ENCODE results near the gene OLFM1. TPM values are rescaled to one million over a fixed set of nuclear protein-coding genes. Genes with fewer than 3 reads are reported as not detected.

OLFM1 gene
- polyA plus RNA-seq, 1 donor (not counting 4 experiments of a cell fraction or from before 2014, with no cell fraction given) = 0.25 TPM

- H3K4me2 ChIP-seq (ENCODE audit: control insufficient read depth, extremely low read depth, insufficient read depth, low read depth, low read length) = no peak overlapping the region
- DNase-seq (ENCODE audit: low read depth, low spot score) (no peak), FAIRE-seq (no peak)
- H3K9me1 ChIP-seq (ENCODE audit: control insufficient read depth, extremely low read depth, insufficient read depth, low read length) = no peaks in the 10 kb centered on the region
- H2AFZ ChIP-seq (ENCODE audit: control insufficient read depth, low read length) = no peak overlapping the region
- H3K79me2 ChIP-seq (ENCODE audit: control insufficient read depth, insufficient read depth, low read length) = no peaks in the 10 kb centered on the region
- H3K27me3 ChIP-seq (ENCODE audit: control insufficient read depth, extremely low read depth, insufficient read depth, low read length) = no peaks in the 10 kb centered on the region
- H3K36me3 ChIP-seq (ENCODE audit: control insufficient read depth in 2 of 2, extremely low read depth in 1 of 2, insufficient read depth in 2 of 2, low read length in 2 of 2) = no peaks in the 10 kb centered on the region
- H3K4me3 ChIP-seq (ENCODE audit: control insufficient read depth in 2 of 3, extremely low read depth in 1 of 3, insufficient read depth in 2 of 3, low read depth in 1 of 3, low read length in 3 of 3) = no peak overlapping the region
- TF ChIP-seq EZH2 (IDR thresholded peaks at IDR 0.05; ENCODE audit: low read length) (no peak), CTCF (optimal IDR thresholded peaks at IDR 0.05 in 1 of 3, IDR thresholded peaks at IDR 0.05 in 1 of 3, conservative IDR thresholded peaks at IDR 0.05 in 1 of 3; ENCODE audit: extremely low read depth in 1 of 3, insufficient read depth in 2 of 3, low read length in 3 of 3) (no peak)
- H3K27ac ChIP-seq (ENCODE audit: control insufficient read depth, insufficient read depth, low read length) = no peak overlapping the region
- peaks cover 7% of the 10 kb centered on the region for H3K4me1 ChIP-seq (ENCODE audit: control insufficient read depth, extremely low read depth, insufficient read depth, low read length)
- dilution Hi-C loops (cut with MboI; ENCODE audit: extremely low pct_ligation_motif_present, low sequenced_read_pairs) = no loop called here
- peaks cover 2% of the 10 kb centered on the region for H3K9me3 ChIP-seq (ENCODE audit: control insufficient read depth, low read depth, low read length)
- H4K20me1 ChIP-seq (ENCODE audit: control insufficient read depth, extremely low read depth, insufficient read depth, low read length) = no peaks in the 10 kb centered on the region
- H3K9ac ChIP-seq (ENCODE audit: control insufficient read depth, extremely low read depth, insufficient read depth, low read length) = no peak overlapping the region
Observed at GRCh38 chr9:135129137-135129695, 41.7 kb downstream of the OLFM1 start.

- Histone ChIP-seq H3K79me2 (ENCODE audit: control insufficient read depth, insufficient read depth, low read length) (no peaks in the 10 kb centered on the region), H3K4me1 (ENCODE audit: control insufficient read depth, extremely low read depth, insufficient read depth, low read length) (peaks cover 7% of the 10 kb centered on the region), H4K20me1 (ENCODE audit: control insufficient read depth, extremely low read depth, insufficient read depth, low read length) (no peaks in the 10 kb centered on the region), H3K27me3 (ENCODE audit: control insufficient read depth, extremely low read depth, insufficient read depth, low read length) (no peaks in the 10 kb centered on the region), H3K36me3 (ENCODE audit: control insufficient read depth in 2 of 2, extremely low read depth in 1 of 2, insufficient read depth in 2 of 2, low read length in 2 of 2) (no peaks in the 10 kb centered on the region), H3K4me2 (ENCODE audit: control insufficient read depth, extremely low read depth, insufficient read depth, low read depth, low read length) (peak overlapping the region; percentile 22), H3K9me3 (ENCODE audit: control insufficient read depth, low read depth, low read length) (peaks cover 2% of the 10 kb centered on the region), H2AFZ (ENCODE audit: control insufficient read depth, low read length) (peak overlapping the region; percentile 27), H3K27ac (ENCODE audit: control insufficient read depth, insufficient read depth, low read length) (peak overlapping the region; percentile 10), H3K9ac (ENCODE audit: control insufficient read depth, extremely low read depth, insufficient read depth, low read length) (no peak overlapping the region), H3K4me3 (ENCODE audit: control insufficient read depth in 2 of 3, extremely low read depth in 1 of 3, insufficient read depth in 2 of 3, low read depth in 1 of 3, low read length in 3 of 3) (no peak overlapping the region), H3K9me1 (ENCODE audit: control insufficient read depth, extremely low read depth, insufficient read depth, low read length) (no peaks in the 10 kb centered on the region)
- dilution Hi-C loops (cut with MboI; ENCODE audit: extremely low pct_ligation_motif_present, low sequenced_read_pairs) = no loop called here
- DNase-seq (ENCODE audit: low read depth, low spot score) (peak; percentile 26), FAIRE-seq (peak; percentile 46)
- TF ChIP-seq EZH2 (IDR thresholded peaks at IDR 0.05; ENCODE audit: low read length) (no peak), CTCF (optimal IDR thresholded peaks at IDR 0.05 in 1 of 3, IDR thresholded peaks at IDR 0.05 in 1 of 3, conservative IDR thresholded peaks at IDR 0.05 in 1 of 3; ENCODE audit: extremely low read depth in 1 of 3, insufficient read depth in 2 of 3, low read length in 3 of 3) (no peak)
Observed at GRCh38 chr9:135130207-135130976, 42.9 kb downstream of the OLFM1 start.

Data from keratinocyte (primary cell).